GM12873 (cell line): ENCODE measurements around the gene OR4X2.

Experiments
- CTCF ChIP-seq: IDR thresholded peaks from 2 replicates; pipeline ENCODE4 v1.5.1; 2012; ENCODE audit warnings: low read depth, mild to moderate bottlenecking, moderate library complexity, low read length, control low read depth; ENCODE audit not compliant: insufficient read depth; ENCODE audit errors: missing control alignments

The OR4X2 gene

DNA sequence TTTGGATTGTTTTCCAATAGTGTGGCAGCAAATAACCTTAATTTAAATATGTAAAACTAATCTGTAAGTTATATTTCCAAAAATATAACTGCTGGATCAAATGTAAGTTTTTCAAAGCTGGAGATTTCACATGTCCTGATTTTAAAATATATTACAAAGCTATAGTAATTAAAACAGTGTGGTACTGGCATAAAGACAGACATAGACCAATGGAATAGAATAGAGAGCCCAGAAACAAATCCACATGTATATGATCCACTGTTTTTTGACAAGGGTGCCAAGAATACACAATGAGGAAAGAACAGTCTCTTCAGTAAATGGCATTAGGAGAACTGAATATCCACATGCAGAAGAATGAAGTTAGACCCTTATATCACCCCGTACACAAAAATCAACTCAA is 4.0 kb downstream of the OR4X2 start:
- TF ChIP-seq CTCF: no peak

DNA sequence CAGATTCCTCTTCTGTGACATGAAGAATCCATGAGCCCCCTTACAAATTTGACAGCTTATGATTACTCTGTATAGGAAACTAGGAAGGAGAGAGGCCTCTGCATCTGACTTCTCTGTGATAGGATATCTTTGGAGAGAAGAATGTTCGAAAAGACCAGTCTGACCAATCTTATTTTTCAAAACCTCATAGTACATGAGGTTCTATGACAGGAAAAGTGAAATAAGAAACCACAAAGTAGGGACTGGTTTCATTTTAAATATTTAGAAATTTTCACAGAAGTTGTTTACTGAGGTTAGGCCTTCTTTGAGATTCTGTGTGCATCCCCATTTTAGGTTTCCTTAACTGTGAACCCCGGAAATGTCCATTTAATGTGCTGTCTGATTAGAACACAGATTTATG is 16.7 kb downstream of the OR4X2 start:
- TF ChIP-seq CTCF: no peak

DNA sequence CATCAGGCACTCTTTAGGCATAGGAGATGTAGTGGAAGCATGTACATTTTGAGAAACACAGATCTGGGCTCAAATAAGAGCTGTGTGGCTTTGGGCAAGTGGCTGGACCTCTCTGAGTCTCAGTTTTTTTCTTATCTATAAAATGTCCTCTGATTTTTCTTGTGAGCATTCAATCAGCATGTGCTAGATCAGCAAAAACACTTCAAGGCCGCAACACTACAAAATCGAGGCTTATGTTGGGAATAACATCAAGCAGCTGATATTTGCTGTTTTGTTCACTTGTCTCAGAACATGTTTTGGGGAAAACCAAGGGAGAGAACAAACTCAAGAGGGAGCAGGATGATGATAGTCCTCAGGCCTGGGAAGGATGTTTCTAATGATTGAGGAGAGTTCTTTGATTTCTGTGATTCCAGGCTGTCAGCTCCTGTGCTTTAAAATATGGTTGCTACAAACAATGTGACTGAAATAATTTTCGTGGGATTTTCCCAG is 18.6 kb downstream of the OR4X2 start, which contains the start of gene OR4X1:
OR4X1 (plus strand) TSS at position 439 of the 489 bp plus-strand sequence; CDS start at position 439, 0 bp downstream.
- TF ChIP-seq CTCF: no peak

DNA sequence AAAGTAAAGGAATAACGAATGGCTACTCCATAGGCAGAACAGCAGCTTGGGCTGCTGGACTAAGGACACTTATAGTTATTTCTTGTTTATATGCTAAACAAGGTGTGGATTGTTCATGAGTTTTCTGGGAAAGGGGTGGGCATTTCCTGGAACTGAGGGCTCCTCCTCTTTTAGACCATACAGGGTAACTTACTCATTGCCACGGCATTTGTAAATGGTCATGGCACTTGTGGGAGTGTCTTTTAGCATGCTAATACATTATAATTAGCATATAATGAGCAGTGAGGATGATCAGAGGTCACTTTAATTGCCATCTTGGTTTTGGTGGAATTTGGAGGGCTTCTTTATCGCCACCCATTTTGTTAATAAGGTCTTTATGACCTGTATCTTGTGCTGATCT is 25.7 kb downstream of the OR4X2 start:
- no peak for TF ChIP-seq CTCF

GRCh38 chr11:48272606-48273005 is 27.7 kb downstream of the OR4X2 start:
- no peak for TF ChIP-seq CTCF
